GM21737 (cell line): Measurements from ENCODE around the gene PRM3.

Experiments used
- ATAC-seq: cut with Tn5 transposase; IDR thresholded peaks from one replicate; pipeline ENCODE4 v1.9.1; 2021; ENCODE audit warnings: mild to moderate bottlenecking, moderate library complexity; ENCODE audit not compliant: unreplicated experiment

The PRM3 gene

GRCh38 chr16:11283820-11284248 is 10.4 kb upstream of the PRM3 start:
- ATAC-seq: no peak

GRCh38 chr16:11280616-11281522 is 7.4 kb upstream of the PRM3 start, which contains the start of gene PRM1:
Gene PRM1, minus strand, starts transcription at chr16:11281330. Its CDS starts 92 bp downstream, at chr16:11281238.
- no peak for ATAC-seq

- no peak for ATAC-seq
These were observed 5.5 kb upstream of the PRM3 start for GRCh38 chr16:11278681-11279628.

- ATAC-seq: no peak
These were observed 4.3 kb upstream of the PRM3 start for GRCh38 chr16:11277607-11278337.

GRCh38 chr16:11276896-11277593 is 3.6 kb upstream of the PRM3 start:
- ATAC-seq: no peak

- no peak for ATAC-seq
These were observed 2.9 kb upstream of the PRM3 start, which contains the start of gene PRM2 for GRCh38 chr16:11276143-11276895. Gene PRM2, minus strand, starts transcription at chr16:11276480. Its CDS starts 110 bp downstream, at chr16:11276370.

GRCh38 chr16:11274964-11275363 is 1.5 kb upstream of the PRM3 start:
- no peak for ATAC-seq

- ATAC-seq: no peak
These were observed 394 bp upstream of the PRM3 start for GRCh38 chr16:11273721-11274324.

GRCh38 chr16:11272484-11272883 is 945 bp downstream of the PRM3 start:
- ATAC-seq: no peak

- ATAC-seq: no peak
These were observed 1.8 kb downstream of the PRM3 start for GRCh38 chr16:11271610-11272009.

- ATAC-seq: no peak
These were observed 2.7 kb downstream of the PRM3 start for GRCh38 chr16:11270602-11271162.

GRCh38 chr16:11268921-11269375 is 4.5 kb downstream of the PRM3 start, which contains the start of gene TNP2:
Gene TNP2, minus strand, starts transcription at chr16:11269325. Its CDS starts 63 bp downstream, at chr16:11269262.
- ATAC-seq: no peak

GRCh38 chr16:11265124-11265523 is 8.3 kb downstream of the PRM3 start:
- ATAC-seq: no peak

- ATAC-seq: no peak
These were observed 9.1 kb downstream of the PRM3 start for GRCh38 chr16:11264155-11264832.

- ATAC-seq: no peak
These were observed 9.7 kb downstream of the PRM3 start for GRCh38 chr16:11263737-11264136.

GRCh38 chr16:11262915-11263314 is 10.5 kb downstream of the PRM3 start:
- no peak for ATAC-seq

- no peak for ATAC-seq
These were observed 12.8 kb downstream of the PRM3 start for GRCh38 chr16:11260596-11260966.
